HL-60/S4 (cell line): ENCODE results near the gene PLEKHA5.
"Not testable (repeated sequence)": the region's sequence is repeated elsewhere in the genome, so short reads cannot be mapped to it uniquely, and the experiment has no call there.

Source experiments
- in situ Hi-C: fragments of 300-500 bp; cut with MboI; formaldehyde crosslinking; loops from 2 replicates; pipeline ENCODE4 v1.14.3; 2022; ENCODE audit warnings: low sequenced_read_pairs

PLEKHA5 gene

GRCh38 chr12:19129486-19130223 lies at the start of gene PLEKHA5:
PLEKHA5 (plus strand) TSS chr12:19129733; CDS start chr12:19129800, 67 bp downstream.
- in situ Hi-C loops: no loop called here

- in situ Hi-C loops: no loop called here
Measured at GRCh38 chr12:19080918-19081317, 48.6 kb upstream of the PLEKHA5 start.

- in situ Hi-C loops: no loop called here
Measured at GRCh38 chr12:19082365-19082911, 47.1 kb upstream of the PLEKHA5 start.

GRCh38 chr12:19084547-19084946 lies 45.0 kb upstream of the PLEKHA5 start:
- in situ Hi-C loops: no loop called here

- in situ Hi-C loops: no loop called here
Measured at GRCh38 chr12:19085090-19085489, 44.4 kb upstream of the PLEKHA5 start.

- in situ Hi-C loops: no loop called here
Measured at GRCh38 chr12:19088606-19089005, 40.9 kb upstream of the PLEKHA5 start.

- in situ Hi-C loops: not testable (repeated sequence)
Measured at GRCh38 chr12:19092482-19092881, 37.1 kb upstream of the PLEKHA5 start.

GRCh38 chr12:19093218-19093617 lies 36.3 kb upstream of the PLEKHA5 start:
- in situ Hi-C loops: no loop called here

GRCh38 chr12:19095331-19095730 lies 34.2 kb upstream of the PLEKHA5 start:
- in situ Hi-C loops: no loop called here

- in situ Hi-C loops: no loop called here
Measured at GRCh38 chr12:19095756-19096480, 33.6 kb upstream of the PLEKHA5 start.

GRCh38 chr12:19105463-19105862 lies 24.1 kb upstream of the PLEKHA5 start:
- in situ Hi-C loops: no loop called here

GRCh38 chr12:19107750-19108149 lies 21.8 kb upstream of the PLEKHA5 start:
- in situ Hi-C loops: no loop called here

- in situ Hi-C loops: no loop called here
Measured at GRCh38 chr12:19110221-19110940, 19.2 kb upstream of the PLEKHA5 start.

- in situ Hi-C loops: no loop called here
Measured at GRCh38 chr12:19113464-19113863, 16.1 kb upstream of the PLEKHA5 start.

GRCh38 chr12:19115285-19115684 lies 14.2 kb upstream of the PLEKHA5 start:
- in situ Hi-C loops: no loop called here

GRCh38 chr12:19119440-19119839 lies 10.1 kb upstream of the PLEKHA5 start:
- in situ Hi-C loops: no loop called here

GRCh38 chr12:19120795-19121194 lies 8.7 kb upstream of the PLEKHA5 start:
- in situ Hi-C loops: no loop called here

- in situ Hi-C loops: no loop called here
Measured at GRCh38 chr12:19121449-19122018, 8.0 kb upstream of the PLEKHA5 start.

- in situ Hi-C loops: no loop called here
Measured at GRCh38 chr12:19125325-19125724, 4.2 kb upstream of the PLEKHA5 start.

- in situ Hi-C loops: no loop called here
Measured at GRCh38 chr12:19127270-19127669, 2.3 kb upstream of the PLEKHA5 start.

GRCh38 chr12:19128485-19128884 lies 1.0 kb upstream of the PLEKHA5 start:
- in situ Hi-C loops: no loop called here
